ENCODE data around the gene RPS3. TPM values are rescaled to one million over a fixed set of nuclear protein-coding genes. Genes with fewer than 3 reads are reported as not detected.
A peak's percentile ranks its signal among the peaks of the same experiment; 100 is the strongest.

Gene RPS3
- total RNA-seq = 4,635 and 5,236 TPM in 2 replicates

- peak within 1 kb of the TSS; percentile 98 for H3K27ac Mint-ChIP-seq
- ChIA-PET POLR2A (interaction anchor here (0.5 to 1.4 kb wide), 5 partner anchors 9 to 808 kb away, joined by 3 to 5 read pairs (median 3); no protein-coding TSS in a partner anchor), CTCF (interaction anchor here (0.9 to 2.6 kb wide), 4 partner anchors 9 to 139 kb away, joined by 3 to 8 read pairs (median 4); no protein-coding TSS in a partner anchor)
- H3K27me3 Mint-ChIP-seq = peaks cover 5% of the 10 kb centered on the region
- H3K4me3 Mint-ChIP-seq = peak within 1 kb of the TSS; percentile 99
- H3K4me1 Mint-ChIP-seq = peaks cover 49% of the 10 kb centered on the region
- DNase-seq (peak; percentile 83), ATAC-seq (ENCODE audit: low read depth) (peak; percentile 91)
- no peak for TF ChIP-seq CTCF (IDR thresholded peaks at IDR 0.05)
- intact Hi-C loops (cut with micrococcal nuclease) = loop anchor here (1.0 to 10.0 kb wide), 6 partner anchors 31 to 1005 kb away; partner anchors contain the start of genes GDPD5, PGM2L1 and WNT11
- H3K9me3 Mint-ChIP-seq = no peaks in the 10 kb centered on the region
- H3K36me3 Mint-ChIP-seq (ENCODE audit: low read depth) = peaks cover 52% of the 10 kb centered on the region
Measured at GRCh38 chr11:75399344-75400145, at the start of gene RPS3. Gene RPS3, plus strand, starts transcription at chr11:75399518. Its CDS starts 30 bp downstream, at chr11:75399548.

GRCh38 chr11:75349521-75350116, 49.7 kb upstream of the RPS3 start:
- DNase-seq (no peak), ATAC-seq (ENCODE audit: low read depth) (no peak)
- Mint-ChIP-seq H3K27me3 (peaks cover 8% of the 10 kb centered on the region), H3K36me3 (ENCODE audit: low read depth) (no peaks in the 10 kb centered on the region), H3K27ac (no peak overlapping the region), H3K4me3 (no peak overlapping the region), H3K9me3 (no peaks in the 10 kb centered on the region), H3K4me1 (peaks cover 29% of the 10 kb centered on the region)
- TF ChIP-seq CTCF (IDR thresholded peaks at IDR 0.05) = no peak
- intact Hi-C loops (cut with micrococcal nuclease) = no loop called here
- ChIA-PET POLR2A (no interaction called here), CTCF (interaction anchor here (1.6 kb wide), 1 partner anchor 34 kb away, joined by 3 read pairs; no protein-coding TSS in a partner anchor)

- Mint-ChIP-seq H3K27ac (peak overlapping the region; percentile 8), H3K4me3 (peak overlapping the region; percentile 63)
Measured at GRCh38 chr11:75350122-75350742, 49.1 kb upstream of the RPS3 start.

GRCh38 chr11:75350743-75351540, 48.4 kb upstream of the RPS3 start:
- H3K27ac Mint-ChIP-seq = peak overlapping the region; percentile 8
- H3K36me3 Mint-ChIP-seq (ENCODE audit: low read depth) = no peaks in the 10 kb centered on the region
- ChIA-PET CTCF (no interaction called here), POLR2A (no interaction called here)
- intact Hi-C loops (cut with micrococcal nuclease) = no loop called here
- H3K4me3 Mint-ChIP-seq = peak overlapping the region; percentile 63
- H3K27me3 Mint-ChIP-seq = peaks cover 9% of the 10 kb centered on the region
- DNase-seq = peak; percentile 26
- H3K9me3 Mint-ChIP-seq = no peaks in the 10 kb centered on the region
- TF ChIP-seq CTCF (IDR thresholded peaks at IDR 0.05) = no peak
- H3K4me1 Mint-ChIP-seq = peaks cover 28% of the 10 kb centered on the region
- peak; percentile 34 for ATAC-seq (ENCODE audit: low read depth)

More at GRCh38 chr11:75350122-75350742, 49.1 kb upstream of the RPS3 start:
- ATAC-seq (ENCODE audit: low read depth) = no peak
- DNase-seq = no peak
- no peak for TF ChIP-seq CTCF (IDR thresholded peaks at IDR 0.05)
- intact Hi-C loops (cut with micrococcal nuclease) = no loop called here
- H3K36me3 Mint-ChIP-seq (ENCODE audit: low read depth) = no peaks in the 10 kb centered on the region
- H3K27me3 Mint-ChIP-seq = peaks cover 9% of the 10 kb centered on the region
- ChIA-PET POLR2A (no interaction called here), CTCF (no interaction called here)
- H3K4me1 Mint-ChIP-seq = peaks cover 29% of the 10 kb centered on the region
- H3K9me3 Mint-ChIP-seq = no peaks in the 10 kb centered on the region
